Measurements from ENCODE around the gene OR6C4. TPM values are rescaled to one million over a fixed set of nuclear protein-coding genes. Genes with fewer than 3 reads are reported as not detected.
"Not testable (repeated sequence)": the region's sequence is repeated elsewhere in the genome, so short reads cannot be mapped to it uniquely, and the experiment has no call there.

OR6C4 gene
- total RNA-seq (2014; rRNA removed; shearing (Covaris generic)) = not detected in 2 replicates

GRCh38 chr12:55549302-55549701, at the start of gene OR6C4:
Gene OR6C4 (plus strand): TSS chr12:55549602. CDS start chr12:55551227, 1,625 bp downstream.
- no peak for DNase-seq (ENCODE audit: low spot score)

- no peak for DNase-seq (ENCODE audit: low spot score)
Observed at GRCh38 chr12:55499810-55500252, 49.6 kb upstream of the OR6C4 start.

GRCh38 chr12:55501601-55502000, 47.8 kb upstream of the OR6C4 start:
- DNase-seq (ENCODE audit: low spot score) = no peak

- DNase-seq (ENCODE audit: low spot score) = no peak
Observed at GRCh38 chr12:55515696-55516095, 33.7 kb upstream of the OR6C4 start.

GRCh38 chr12:55516391-55516790, 33.0 kb upstream of the OR6C4 start:
- DNase-seq (ENCODE audit: low spot score) = no peak

- not testable (repeated sequence) for DNase-seq (ENCODE audit: low spot score)
Observed at GRCh38 chr12:55548235-55548634, 1.2 kb upstream of the OR6C4 start.

GRCh38 chr12:55548756-55549155, 646 bp upstream of the OR6C4 start:
- no peak for DNase-seq (ENCODE audit: low spot score)

- DNase-seq (ENCODE audit: low spot score) = no peak
Observed at GRCh38 chr12:55554296-55554695, 4.9 kb downstream of the OR6C4 start.

GRCh38 chr12:55570060-55570459, 20.7 kb downstream of the OR6C4 start:
- DNase-seq (ENCODE audit: low spot score) = not testable (repeated sequence)

- not testable (repeated sequence) for DNase-seq (ENCODE audit: low spot score)
Observed at GRCh38 chr12:55570689-55571088, 21.3 kb downstream of the OR6C4 start.

- DNase-seq (ENCODE audit: low spot score) = no peak
Observed at GRCh38 chr12:55572168-55572567, 22.8 kb downstream of the OR6C4 start, which contains the start of gene OR2AP1. Gene OR2AP1 (plus strand): TSS chr12:55572468. CDS start chr12:55574415, 1,947 bp downstream.

GRCh38 chr12:55582066-55582465, 32.7 kb downstream of the OR6C4 start:
- DNase-seq (ENCODE audit: low spot score) = no peak

GRCh38 chr12:55585817-55586216, 36.4 kb downstream of the OR6C4 start:
- no peak for DNase-seq (ENCODE audit: low spot score)

- not testable (repeated sequence) for DNase-seq (ENCODE audit: low spot score)
Observed at GRCh38 chr12:55590152-55590551, 40.8 kb downstream of the OR6C4 start.

Other genes with a start within 250 kb of the OR6C4 start
- gene OR6C1, start 235.3 kb upstream of the OR6C4 start, total RNA-seq (2014; rRNA removed; shearing (Covaris generic)) = not detected in 2 replicates
- not detected in 2 replicates for gene OR6C3, start 218.9 kb upstream of the OR6C4 start, total RNA-seq (2014; rRNA removed; shearing (Covaris generic))
- not detected in 2 replicates for gene OR6C75, start 186.6 kb upstream of the OR6C4 start, total RNA-seq (2014; rRNA removed; shearing (Covaris generic))
- gene OR6C65, start 149.1 kb upstream of the OR6C4 start, total RNA-seq (2014; rRNA removed; shearing (Covaris generic)) = not detected in 2 replicates
- gene OR6C76, start 123.3 kb upstream of the OR6C4 start, total RNA-seq (2014; rRNA removed; shearing (Covaris generic)) = not detected in 2 replicates
- not detected in 2 replicates for gene OR6C2, start 105.5 kb upstream of the OR6C4 start, total RNA-seq (2014; rRNA removed; shearing (Covaris generic))
- not detected in 2 replicates for gene OR6C70, start 79.5 kb upstream of the OR6C4 start, total RNA-seq (2014; rRNA removed; shearing (Covaris generic))
- not detected in 2 replicates for gene OR6C68, start 57.2 kb upstream of the OR6C4 start, total RNA-seq (2014; rRNA removed; shearing (Covaris generic))
- not detected in 2 replicates for gene OR2AP1, start 22.9 kb downstream of the OR6C4 start, total RNA-seq (2014; rRNA removed; shearing (Covaris generic))
- not detected in 2 replicates for gene OR10P1, start 87.3 kb downstream of the OR6C4 start, total RNA-seq (2014; rRNA removed; shearing (Covaris generic))
- gene ITGA7, start 158.3 kb downstream of the OR6C4 start, total RNA-seq (2014; rRNA removed; shearing (Covaris generic)) = 0.88 and 1.2 TPM in 2 replicates
- 116 and 160 TPM in 2 replicates for gene BLOC1S1, start 166.4 kb downstream of the OR6C4 start, total RNA-seq (2014; rRNA removed; shearing (Covaris generic))
- 0.49 and 0.81 TPM in 2 replicates for gene RDH5, start 170.8 kb downstream of the OR6C4 start, total RNA-seq (2014; rRNA removed; shearing (Covaris generic))
- gene CD63, start 179.4 kb downstream of the OR6C4 start, total RNA-seq (2014; rRNA removed; shearing (Covaris generic)) = 1,118 and 1,197 TPM in 2 replicates
- gene GDF11, start 193.5 kb downstream of the OR6C4 start, total RNA-seq (2014; rRNA removed; shearing (Covaris generic)) = 7.7 and 8.4 TPM in 2 replicates

Measured in H4 (cell line).